HepG2 (cell line): ENCODE results near the gene EXOC3L4. TPM values are rescaled to one million over a fixed set of nuclear protein-coding genes. Genes with fewer than 3 reads are reported as not detected.

Source experiments
- AGO2 ChIP-seq: fragments of 200-400 bp; formaldehyde crosslinking; optimal IDR thresholded peaks from 2 replicates; pipeline ENCODE3; 2017; ENCODE audit warnings: mild to moderate bottlenecking, low read depth, low read length, moderate library complexity
- RBM22 ChIP-seq: fragments of 200-400 bp; formaldehyde crosslinking; optimal IDR thresholded peaks from 2 replicates; pipeline ENCODE3; 2017; ENCODE audit warnings: mild to moderate bottlenecking, low read length, moderate library complexity
- SRY ChIP-seq: sonication (generic); formaldehyde crosslinking; IDR thresholded peaks from 2 replicates; pipeline ENCODE4 v1.8.0; 2022; ENCODE audit warnings: mild to moderate bottlenecking, missing genetic modification reagents
- THRA ChIP-seq: sonication (generic); formaldehyde crosslinking; IDR thresholded peaks from 2 replicates; pipeline ENCODE4 v1.4.0; 2020; ENCODE audit warnings: missing genetic modification reagents, borderline replicate concordance
- ZNF407 ChIP-seq: sonication (generic); formaldehyde crosslinking; IDR thresholded peaks from one replicate; pipeline ENCODE4 v1.5.1; 2020; ENCODE audit warnings: mild to moderate bottlenecking, missing genetic modification reagents; ENCODE audit errors: not compliant biosample characterization
- polyA plus RNA-seq, 8 experiments: library from polyadenylated mRNA; depleted of rRNA in 3 of 8; stranded (reverse) in 7 of 8; unstranded in 1 of 8; fragments of >200 nt; fragmentation: Illumina TruSeq in 4 of 8; extraction: Trizol in 4 of 8; gene quantifications; 2 replicates each; pipeline versions ENCODE4 v1.2.1 to v1.2.3, GENCODE V29; 2011 to 2016; ENCODE audit warnings: low read depth in 4 of 8, missing spikeins in 1 of 8, mixed read lengths in 1 of 8; ENCODE audit not compliant: insufficient read depth in 1 of 8
- total RNA-seq, 5 experiments: library from RNA; depleted of rRNA; stranded (reverse); fragments of >200 nt; fragmentation: Illumina TruSeq; extraction: Trizol; gene quantifications; 2 replicates each; pipeline ENCODE4 v1.2.3, GENCODE V29; 2016; ENCODE audit warnings: low read depth in 1 of 5

Gene EXOC3L4
- total and polyA plus RNA-seq, 2 of the 13 experiments (the other 11 are each of a cell fraction or from before 2014, with no cell fraction given): 11.8 to 27.0 TPM

DNA sequence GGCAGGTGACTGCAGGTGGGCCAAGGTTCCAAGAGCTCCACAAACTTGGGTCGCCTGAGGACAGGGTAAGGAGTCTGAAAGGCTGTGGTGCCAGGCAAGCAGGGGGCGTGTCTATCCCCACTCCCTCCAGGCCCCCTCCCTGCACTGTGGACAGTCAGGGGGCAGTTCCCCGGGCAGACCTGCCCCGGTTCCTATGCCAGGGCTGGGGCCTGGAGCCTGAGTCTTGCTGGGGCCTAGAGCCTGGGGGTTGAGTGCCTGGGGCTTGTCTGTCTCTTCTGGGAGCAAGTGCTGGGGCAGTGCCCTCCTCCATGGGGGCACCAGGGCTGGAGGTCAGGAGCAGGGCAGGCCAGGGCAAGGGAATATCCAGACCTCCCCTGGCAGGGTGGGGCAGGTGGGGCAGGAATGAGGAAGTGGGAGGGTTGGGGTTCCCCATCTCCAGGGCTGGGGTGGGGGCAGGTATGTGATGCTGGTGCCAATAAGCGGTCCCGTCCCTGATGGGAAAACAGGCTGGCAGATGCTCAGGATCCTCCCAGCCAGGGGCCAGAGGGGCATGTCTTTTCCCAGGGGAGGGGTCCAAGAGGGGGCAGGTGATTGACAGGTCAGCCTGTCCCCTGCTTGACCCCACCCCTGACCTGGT is 16.8 kb downstream of the EXOC3L4 start (continued):
- TF ChIP-seq ZNF407: no peak
- no peak for TF ChIP-seq SRY (CRISPR knock-in tag)
- peak; percentile 92 for TF ChIP-seq AGO2
- TF ChIP-seq THRA (CRISPR knock-in tag): peak; percentile 36; the same call in 1 of the 2 replicates
- peak; percentile 55 for TF ChIP-seq RBM22
- TF ChIP-seq, all 625 proteins: peak for 14
